Central memory CD8-positive, alpha-beta T cell (primary cell): ENCODE results near the gene LIX1.

ENCODE experiments used
- ATAC-seq: fragments of 150-1000 bp; cut with Tn5 transposase; replicated peaks from 2 replicates; pipeline ENCODE4 v1.10.0; 2022; ENCODE audit warnings: mild to moderate bottlenecking, moderate FRiP score, moderate number of reproducible peaks; ENCODE audit not compliant: poor library complexity, severe bottlenecking; ENCODE audit errors: extremely low read depth
- DNase-seq, 2 donors: peaks; one replicate each; pipeline ENCODE4 v3.0.0; 2021; ENCODE audit warnings: low spot score in 2 of 2
- H3K27ac Mint-ChIP-seq: one replicate; pipeline ENCODE4 v1.8.0; 2022; ENCODE audit warnings: low read depth, mild to moderate bottlenecking, moderate library complexity, mixed read lengths
- H3K27me3 Mint-ChIP-seq: one replicate; pipeline ENCODE4 v1.8.0; 2022; ENCODE audit warnings: mixed read lengths
- H3K36me3 Mint-ChIP-seq: one replicate; pipeline ENCODE4 v1.8.0; 2022; ENCODE audit warnings: mild to moderate bottlenecking, moderate library complexity, mixed read lengths; ENCODE audit not compliant: insufficient read depth
- H3K4me1 Mint-ChIP-seq: one replicate; pipeline ENCODE4 v1.8.0; 2022; ENCODE audit warnings: mixed read lengths
- H3K4me3 Mint-ChIP-seq: one replicate; pipeline ENCODE4 v1.8.0; 2022; ENCODE audit warnings: mild to moderate bottlenecking, moderate library complexity, mixed read lengths
- H3K9me3 Mint-ChIP-seq: one replicate; pipeline ENCODE4 v1.8.0; 2022; ENCODE audit warnings: mixed read lengths

LIX1 gene

GRCh38 chr5:97135868-97136267 is 6.5 kb downstream of the LIX1 start:
- H3K27me3 Mint-ChIP-seq, result peaks cover 27% of the 10 kb centered on the region
- ATAC-seq (no peak), DNase-seq (no peak)
- no peaks in the 10 kb centered on the region for H3K36me3 Mint-ChIP-seq
- H3K9me3 Mint-ChIP-seq, result no peaks in the 10 kb centered on the region
- no peak overlapping the region for H3K27ac Mint-ChIP-seq
- no peaks in the 10 kb centered on the region for H3K4me1 Mint-ChIP-seq
- no peak overlapping the region for H3K4me3 Mint-ChIP-seq

GRCh38 chr5:97134634-97135033 is 7.8 kb downstream of the LIX1 start:
- Mint-ChIP-seq H3K4me3 (no peak overlapping the region), H3K4me1 (no peaks in the 10 kb centered on the region), H3K27me3 (peaks cover 15% of the 10 kb centered on the region), H3K9me3 (no peaks in the 10 kb centered on the region), H3K27ac (no peak overlapping the region), H3K36me3 (no peaks in the 10 kb centered on the region)
- ATAC-seq (no peak), DNase-seq (no peak)

GRCh38 chr5:97133101-97133500 is 9.3 kb downstream of the LIX1 start:
- DNase-seq (no peak), ATAC-seq (no peak)
- peaks cover 9% of the 10 kb centered on the region for H3K27me3 Mint-ChIP-seq
- H3K9me3 Mint-ChIP-seq, result no peaks in the 10 kb centered on the region
- no peak overlapping the region for H3K4me3 Mint-ChIP-seq
- H3K4me1 Mint-ChIP-seq, result no peaks in the 10 kb centered on the region
- no peak overlapping the region for H3K27ac Mint-ChIP-seq
- no peaks in the 10 kb centered on the region for H3K36me3 Mint-ChIP-seq

- Mint-ChIP-seq H3K27ac (no peak overlapping the region), H3K4me3 (no peak overlapping the region), H3K27me3 (peaks cover 12% of the 10 kb centered on the region), H3K4me1 (no peaks in the 10 kb centered on the region), H3K36me3 (no peaks in the 10 kb centered on the region), H3K9me3 (no peaks in the 10 kb centered on the region)
- no peak for DNase-seq
- no peak for ATAC-seq
Observed at GRCh38 chr5:97131921-97132320, 10.5 kb downstream of the LIX1 start.

GRCh38 chr5:97131139-97131710 is 11.2 kb downstream of the LIX1 start:
- no peak for ATAC-seq
- H3K27ac Mint-ChIP-seq, result no peak overlapping the region
- no peaks in the 10 kb centered on the region for H3K4me1 Mint-ChIP-seq
- DNase-seq, result no peak
- peaks cover 12% of the 10 kb centered on the region for H3K27me3 Mint-ChIP-seq
- H3K9me3 Mint-ChIP-seq, result no peaks in the 10 kb centered on the region
- no peak overlapping the region for H3K4me3 Mint-ChIP-seq
- no peaks in the 10 kb centered on the region for H3K36me3 Mint-ChIP-seq

GRCh38 chr5:97127727-97128126 is 14.7 kb downstream of the LIX1 start:
- no peaks in the 10 kb centered on the region for H3K4me1 Mint-ChIP-seq
- H3K9me3 Mint-ChIP-seq, result no peaks in the 10 kb centered on the region
- H3K27ac Mint-ChIP-seq, result no peak overlapping the region
- ATAC-seq (no peak), DNase-seq (no peak)
- no peaks in the 10 kb centered on the region for H3K36me3 Mint-ChIP-seq
- H3K4me3 Mint-ChIP-seq, result no peak overlapping the region
- H3K27me3 Mint-ChIP-seq, result peaks cover 24% of the 10 kb centered on the region

GRCh38 chr5:97125125-97125683 is 17.2 kb downstream of the LIX1 start:
- Mint-ChIP-seq H3K36me3 (no peaks in the 10 kb centered on the region), H3K27ac (no peak overlapping the region), H3K4me1 (no peaks in the 10 kb centered on the region), H3K9me3 (no peaks in the 10 kb centered on the region), H3K27me3 (peaks cover 27% of the 10 kb centered on the region), H3K4me3 (no peak overlapping the region)
- DNase-seq, result no peak
- ATAC-seq, result no peak

GRCh38 chr5:97124335-97124734 is 18.1 kb downstream of the LIX1 start:
- no peaks in the 10 kb centered on the region for H3K4me1 Mint-ChIP-seq
- peaks cover 27% of the 10 kb centered on the region for H3K27me3 Mint-ChIP-seq
- no peak for ATAC-seq
- no peak overlapping the region for H3K4me3 Mint-ChIP-seq
- H3K27ac Mint-ChIP-seq, result no peak overlapping the region
- no peak for DNase-seq
- H3K36me3 Mint-ChIP-seq, result no peaks in the 10 kb centered on the region
- H3K9me3 Mint-ChIP-seq, result no peaks in the 10 kb centered on the region

GRCh38 chr5:97121848-97122247 is 20.6 kb downstream of the LIX1 start:
- DNase-seq (no peak), ATAC-seq (no peak)
- H3K36me3 Mint-ChIP-seq, result no peaks in the 10 kb centered on the region
- no peaks in the 10 kb centered on the region for H3K9me3 Mint-ChIP-seq
- H3K27me3 Mint-ChIP-seq, result peaks cover 15% of the 10 kb centered on the region
- H3K4me1 Mint-ChIP-seq, result no peaks in the 10 kb centered on the region
- no peak overlapping the region for H3K27ac Mint-ChIP-seq
- no peak overlapping the region for H3K4me3 Mint-ChIP-seq

- H3K27me3 Mint-ChIP-seq, result peaks cover 15% of the 10 kb centered on the region
- no peak for ATAC-seq
- H3K4me3 Mint-ChIP-seq, result no peak overlapping the region
- no peaks in the 10 kb centered on the region for H3K36me3 Mint-ChIP-seq
- no peaks in the 10 kb centered on the region for H3K9me3 Mint-ChIP-seq
- no peak overlapping the region for H3K27ac Mint-ChIP-seq
- DNase-seq, result no peak
- no peaks in the 10 kb centered on the region for H3K4me1 Mint-ChIP-seq
Observed at GRCh38 chr5:97120195-97120594, 22.2 kb downstream of the LIX1 start.

- H3K4me3 Mint-ChIP-seq, result no peak overlapping the region
- no peak overlapping the region for H3K27ac Mint-ChIP-seq
- H3K27me3 Mint-ChIP-seq, result peaks cover 15% of the 10 kb centered on the region
Observed at GRCh38 chr5:97119007-97119390, 23.4 kb downstream of the LIX1 start.

GRCh38 chr5:97118261-97119006 is 24.0 kb downstream of the LIX1 start:
- no peak for DNase-seq
- Mint-ChIP-seq H3K27ac (no peak overlapping the region), H3K27me3 (peaks cover 10% of the 10 kb centered on the region), H3K4me3 (no peak overlapping the region), H3K36me3 (no peaks in the 10 kb centered on the region), H3K9me3 (no peaks in the 10 kb centered on the region), H3K4me1 (no peaks in the 10 kb centered on the region)
- no peak for ATAC-seq

More at GRCh38 chr5:97119007-97119390, 23.4 kb downstream of the LIX1 start:
- Mint-ChIP-seq H3K4me1 (no peaks in the 10 kb centered on the region), H3K36me3 (no peaks in the 10 kb centered on the region), H3K9me3 (no peaks in the 10 kb centered on the region)
- DNase-seq (no peak), ATAC-seq (no peak)

- H3K4me1 Mint-ChIP-seq, result no peaks in the 10 kb centered on the region
- H3K27ac Mint-ChIP-seq, result no peak overlapping the region
- H3K27me3 Mint-ChIP-seq, result no peaks in the 10 kb centered on the region
- DNase-seq, result no peak
- H3K36me3 Mint-ChIP-seq, result no peaks in the 10 kb centered on the region
- H3K9me3 Mint-ChIP-seq, result no peaks in the 10 kb centered on the region
- H3K4me3 Mint-ChIP-seq, result no peak overlapping the region
- ATAC-seq, result no peak
Observed at GRCh38 chr5:97115932-97116331, 26.5 kb downstream of the LIX1 start.
